Nephron progenitor cell (in vitro differentiated cells): ENCODE results near the gene DBH.

Experiments used
- DNase-seq: peaks from one replicate; pipeline ENCODE4 v3.0.0; 2021
- H3K27ac Mint-ChIP-seq: 2 replicates; pipeline ENCODE4 v1.8.0; 2021; ENCODE audit warnings: mild to moderate bottlenecking, moderate library complexity, mixed read lengths
- H3K27me3 Mint-ChIP-seq: 2 replicates; pipeline ENCODE4 v1.8.0; 2021; ENCODE audit warnings: mild to moderate bottlenecking, low read depth, mixed read lengths; ENCODE audit not compliant: poor library complexity
- H3K36me3 Mint-ChIP-seq: 2 replicates; pipeline ENCODE4 v1.8.0; 2021; ENCODE audit warnings: low read depth, mixed read lengths
- H3K4me1 Mint-ChIP-seq: 2 replicates; pipeline ENCODE4 v1.8.0; 2021; ENCODE audit warnings: mixed read lengths
- H3K4me3 Mint-ChIP-seq: 2 replicates; pipeline ENCODE4 v1.8.0; 2021; ENCODE audit warnings: mild to moderate bottlenecking, moderate library complexity, mixed read lengths
- H3K9me3 Mint-ChIP-seq: 2 replicates; pipeline ENCODE4 v1.8.0; 2021; ENCODE audit warnings: mild to moderate bottlenecking, moderate library complexity, mixed read lengths
- CTCF ChIP-seq: fragments of 200-600 bp; sonication (generic); IDR thresholded peaks from 2 replicates; pipeline ENCODE4 v1.5.0; 2021; ENCODE audit warnings: antibody characterized with exemption

The DBH gene

GRCh38 chr9:133687856-133688761, 51.9 kb downstream of the DBH start:
- Mint-ChIP-seq H3K9me3 (no peaks in the 10 kb centered on the region), H3K4me3 (no peak overlapping the region), H3K36me3 (no peaks in the 10 kb centered on the region), H3K27ac (peak overlapping the region; percentile 45), H3K27me3 (peaks cover 6% of the 10 kb centered on the region), H3K4me1 (peaks cover 58% of the 10 kb centered on the region)
- no peak for DNase-seq
- TF ChIP-seq CTCF, result no peak

GRCh38 chr9:133689151-133689763, 53.1 kb downstream of the DBH start:
- no peak for DNase-seq
- Mint-ChIP-seq H3K27ac (no peak overlapping the region), H3K36me3 (no peaks in the 10 kb centered on the region), H3K4me1 (peaks cover 57% of the 10 kb centered on the region), H3K9me3 (no peaks in the 10 kb centered on the region), H3K27me3 (peaks cover 6% of the 10 kb centered on the region), H3K4me3 (no peak overlapping the region)
- no peak for TF ChIP-seq CTCF

GRCh38 chr9:133690081-133690561, 54.0 kb downstream of the DBH start:
- Mint-ChIP-seq H3K36me3 (no peaks in the 10 kb centered on the region), H3K4me3 (no peak overlapping the region), H3K27me3 (peaks cover 10% of the 10 kb centered on the region), H3K4me1 (peaks cover 56% of the 10 kb centered on the region), H3K27ac (no peak overlapping the region), H3K9me3 (no peaks in the 10 kb centered on the region)
- no peak for DNase-seq
- no peak for TF ChIP-seq CTCF

GRCh38 chr9:133691191-133691590, 55.0 kb downstream of the DBH start:
- Mint-ChIP-seq H3K4me3 (no peak overlapping the region), H3K9me3 (no peaks in the 10 kb centered on the region), H3K4me1 (peaks cover 56% of the 10 kb centered on the region), H3K36me3 (no peaks in the 10 kb centered on the region), H3K27me3 (peaks cover 6% of the 10 kb centered on the region), H3K27ac (no peak overlapping the region)
- TF ChIP-seq CTCF, result no peak
- no peak for DNase-seq

GRCh38 chr9:133691626-133692363, 55.6 kb downstream of the DBH start:
- no peak for TF ChIP-seq CTCF
- no peaks in the 10 kb centered on the region for H3K9me3 Mint-ChIP-seq
- H3K36me3 Mint-ChIP-seq, result no peaks in the 10 kb centered on the region
- no peak overlapping the region for H3K4me3 Mint-ChIP-seq
- no peak for DNase-seq
- H3K4me1 Mint-ChIP-seq, result peaks cover 56% of the 10 kb centered on the region
- peaks cover 6% of the 10 kb centered on the region for H3K27me3 Mint-ChIP-seq
- H3K27ac Mint-ChIP-seq, result peak overlapping the region; percentile 19
